GM19043 (cell line): ENCODE data around the gene CDKN2B-AS1.

ENCODE experiments used
- ATAC-seq: cut with Tn5 transposase; IDR thresholded peaks from one replicate; pipeline ENCODE4 v1.9.1; 2021; ENCODE audit warnings: low read depth; ENCODE audit not compliant: unreplicated experiment

CDKN2B-AS1 gene

DNA sequence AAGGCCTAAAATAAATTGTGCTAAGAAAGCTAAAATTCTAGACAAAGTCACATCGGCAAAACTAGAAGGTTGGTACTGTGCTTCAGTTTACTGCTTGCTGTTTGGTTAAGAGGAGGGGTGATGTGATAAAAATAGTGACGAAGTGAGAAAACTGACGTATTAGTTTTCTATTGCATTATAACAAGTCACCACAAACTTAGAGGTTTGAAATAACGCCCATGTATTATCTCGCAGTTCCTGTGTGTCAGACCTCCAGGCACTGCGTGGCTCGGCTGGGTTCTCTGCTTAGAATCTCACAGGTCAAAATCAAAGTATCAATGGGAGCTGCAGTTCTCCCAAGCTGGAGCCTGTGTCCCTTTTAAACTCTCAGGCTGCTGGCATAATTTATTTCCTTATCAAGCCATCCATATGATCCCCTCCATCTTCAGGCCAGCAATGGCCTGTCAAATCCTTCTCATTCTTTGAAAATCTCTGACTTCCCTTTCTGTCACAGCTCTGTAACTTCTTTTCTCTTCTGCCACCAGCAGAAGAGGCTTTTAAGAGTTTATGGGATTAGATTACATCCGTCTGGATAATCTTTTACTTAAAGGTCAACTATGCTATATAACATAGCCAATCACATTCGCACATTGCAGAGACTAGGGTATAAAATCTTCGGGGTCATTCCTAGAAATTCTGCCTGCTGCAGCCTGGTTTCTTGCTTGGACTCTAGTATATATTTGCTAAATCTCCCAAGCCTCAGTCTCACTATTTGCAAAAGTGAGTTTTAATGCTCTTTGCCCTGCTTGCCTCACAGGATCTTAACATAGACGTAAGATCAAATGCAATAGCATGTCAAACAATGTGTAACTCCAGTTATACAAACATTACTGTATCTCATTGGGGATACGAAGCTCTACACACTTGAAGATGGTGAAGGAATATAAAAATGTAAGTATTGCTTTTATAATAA, 118.6 kb downstream of the CDKN2B-AS1 start:
- ATAC-seq: no peak

DNA sequence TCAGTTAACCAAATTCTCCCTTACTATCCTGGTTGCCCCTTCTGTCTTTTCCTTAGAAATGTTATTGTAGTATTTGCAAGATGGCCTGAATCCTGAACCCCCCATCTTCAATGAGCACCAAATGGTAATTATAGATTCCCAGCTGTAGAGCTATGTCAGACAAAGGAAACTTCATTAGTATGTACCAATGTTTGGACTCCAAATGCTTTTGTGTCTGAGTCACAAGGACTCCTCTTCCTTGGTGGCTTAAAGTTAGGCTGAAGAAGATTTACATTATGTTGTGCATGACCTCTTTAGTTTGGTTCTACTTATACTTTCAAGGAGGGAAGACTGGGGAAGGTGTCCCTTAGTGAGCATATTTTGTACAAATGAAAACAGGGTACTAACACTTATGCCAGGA, 120.4 kb downstream of the CDKN2B-AS1 start:
- no peak for ATAC-seq

DNA sequence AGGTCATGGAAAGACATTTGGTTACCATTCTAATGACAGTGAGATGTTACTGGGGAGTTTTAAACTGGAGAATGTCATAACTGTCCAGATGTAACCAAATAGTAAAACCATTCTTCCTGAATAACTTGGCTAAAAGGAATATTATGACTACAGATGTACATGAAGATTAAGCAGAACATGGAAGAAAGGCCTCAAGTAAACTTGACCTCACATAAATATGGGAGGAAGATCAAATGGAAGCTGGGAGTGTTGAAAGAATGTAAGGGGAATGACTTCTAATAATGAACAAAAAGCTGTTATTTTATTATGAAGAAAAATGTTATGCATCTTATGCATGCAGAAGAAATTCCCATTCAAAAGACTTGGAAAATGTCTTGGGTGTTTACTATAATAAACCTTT, 122.2 kb downstream of the CDKN2B-AS1 start:
- no peak for ATAC-seq

DNA sequence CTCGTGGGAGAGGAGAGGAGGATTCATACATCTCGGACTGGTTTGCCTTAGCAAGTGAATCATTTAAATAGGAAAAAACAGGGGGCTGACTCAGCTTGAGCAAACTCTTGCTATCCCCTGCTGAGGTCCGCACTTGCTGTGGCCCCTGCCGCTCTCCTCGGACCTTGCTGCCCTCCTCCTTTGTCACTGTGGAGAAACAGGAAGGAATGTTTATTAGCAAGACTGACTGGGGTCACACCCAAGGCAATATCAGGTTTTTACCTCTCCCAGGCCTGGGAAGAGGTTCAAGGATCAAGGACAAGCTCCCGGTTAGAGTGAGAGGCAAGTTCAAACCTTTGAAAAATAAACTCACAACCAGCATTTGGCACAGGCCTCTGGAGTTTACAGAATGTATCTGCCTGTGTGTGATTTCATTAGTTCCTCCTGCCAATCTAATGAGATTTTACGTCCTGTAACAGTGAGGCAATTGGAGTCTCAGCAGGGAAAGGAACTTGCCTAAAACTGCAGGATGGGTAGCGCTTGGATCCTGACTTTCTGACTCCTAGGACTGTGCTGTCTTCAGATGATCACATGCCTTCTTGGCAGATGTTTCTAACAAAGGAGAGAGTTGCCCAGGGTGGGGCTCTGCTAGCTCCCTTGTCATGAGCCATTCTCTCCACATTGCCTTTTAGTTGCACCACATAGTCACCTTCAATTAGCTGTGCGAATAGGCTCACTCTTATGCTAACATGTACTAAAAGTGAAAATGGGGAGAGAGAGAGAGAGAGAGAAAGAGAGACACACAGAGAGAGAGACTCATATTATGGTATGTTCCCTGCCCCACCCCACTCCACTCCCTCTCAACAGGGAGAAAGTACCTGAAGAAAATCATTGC, 123.2 kb downstream of the CDKN2B-AS1 start:
- ATAC-seq: no peak

DNA sequence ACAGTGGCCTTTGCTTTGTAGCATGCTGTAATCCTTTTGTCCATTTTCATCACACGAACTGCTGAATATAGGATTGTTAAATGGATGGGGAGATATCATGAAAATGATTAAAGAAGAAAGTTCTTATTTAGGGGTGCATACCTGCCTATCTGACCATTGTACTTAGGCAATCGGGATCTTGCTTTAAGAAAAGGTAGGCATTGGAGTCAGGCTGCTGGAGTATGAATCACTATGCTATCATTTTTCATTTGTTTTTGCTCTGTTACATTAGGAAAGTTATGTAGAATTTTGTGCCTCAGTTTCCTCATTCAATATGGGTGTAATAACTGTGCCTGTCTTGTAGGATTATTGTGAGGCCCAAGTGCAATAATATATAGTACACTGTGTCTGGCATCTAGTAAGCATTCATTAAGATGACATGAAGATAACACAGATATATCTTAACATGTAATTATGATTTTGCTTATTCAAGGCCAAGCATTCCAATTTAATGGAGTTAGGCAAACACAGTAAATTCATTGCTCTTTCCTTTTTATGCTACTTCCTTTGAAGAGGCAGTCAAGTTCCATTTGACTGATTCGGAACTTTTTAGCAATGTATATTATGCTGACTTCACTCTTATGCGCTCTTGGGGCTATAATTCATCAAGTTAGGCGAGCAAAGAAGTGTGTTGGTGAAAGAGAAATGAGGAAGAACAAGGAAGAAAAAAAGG, 124.4 kb downstream of the CDKN2B-AS1 start:
- ATAC-seq: no peak

DNA sequence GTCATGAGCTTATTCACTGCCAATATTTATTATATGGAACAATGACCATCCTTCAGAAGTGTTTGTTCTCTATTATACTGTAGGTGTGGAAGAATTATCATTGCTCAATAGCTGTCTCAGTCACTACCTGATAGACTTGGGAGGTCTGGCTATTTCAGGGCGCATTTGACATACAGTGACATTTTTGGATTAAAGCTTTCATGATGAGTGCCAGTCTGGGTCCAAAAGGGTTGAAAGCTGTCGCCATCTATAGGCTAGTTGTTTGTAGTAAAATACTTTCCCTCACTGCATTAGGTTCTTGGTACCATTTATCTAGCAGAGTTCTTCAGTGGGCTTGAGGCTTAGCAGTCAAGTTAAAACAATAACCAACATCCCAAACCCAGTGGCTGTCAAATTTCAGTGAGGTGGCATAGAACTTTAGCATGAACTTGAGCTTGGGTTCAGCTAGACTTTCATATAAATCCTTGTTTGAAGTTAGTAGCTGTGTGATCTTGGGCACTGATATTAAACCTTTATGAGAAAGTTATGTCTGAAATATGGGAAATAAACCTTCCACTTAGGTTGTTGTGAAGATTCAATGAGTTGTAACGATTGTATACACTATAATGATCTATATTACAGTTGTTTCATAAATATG, 125.0 kb downstream of the CDKN2B-AS1 start:
- no peak for ATAC-seq

DNA sequence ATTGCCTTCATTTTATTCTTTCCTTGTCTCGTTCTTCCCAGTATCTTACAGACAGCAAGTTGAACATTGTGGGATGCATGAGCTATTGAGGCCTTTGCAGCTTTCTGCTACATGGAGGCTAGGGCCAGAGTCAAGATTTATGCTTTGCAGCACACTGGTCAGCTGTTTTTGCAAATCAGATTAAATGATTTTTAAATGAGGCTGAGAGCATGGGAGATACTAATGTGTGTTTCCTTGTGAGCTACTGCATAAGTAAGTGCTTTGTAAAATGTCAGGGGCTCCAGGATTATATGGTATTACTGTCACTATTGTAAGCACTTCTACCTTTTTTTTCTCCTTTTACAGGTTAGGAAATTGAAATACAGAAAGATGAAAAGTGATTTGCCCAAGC, 125.6 kb downstream of the CDKN2B-AS1 start:
- no peak for ATAC-seq

DNA sequence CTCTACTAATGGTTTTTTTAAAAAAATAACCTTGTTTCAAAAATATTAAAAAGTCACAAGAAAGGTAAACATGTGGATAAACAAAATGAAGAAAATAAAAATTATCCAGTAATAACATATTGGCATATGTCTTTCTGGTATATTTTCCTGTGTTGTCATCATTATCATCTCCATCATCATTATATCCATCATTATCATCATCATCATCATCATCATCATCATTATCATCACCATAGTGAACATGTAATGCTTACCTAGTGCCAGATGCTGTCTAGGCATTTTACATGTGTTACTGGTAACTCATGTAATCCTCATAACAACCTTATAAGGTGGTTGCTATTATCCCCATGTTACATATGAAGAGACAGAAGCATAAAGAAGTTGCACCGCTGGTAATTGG, 126.0 kb downstream of the CDKN2B-AS1 start:
- no peak for ATAC-seq

DNA sequence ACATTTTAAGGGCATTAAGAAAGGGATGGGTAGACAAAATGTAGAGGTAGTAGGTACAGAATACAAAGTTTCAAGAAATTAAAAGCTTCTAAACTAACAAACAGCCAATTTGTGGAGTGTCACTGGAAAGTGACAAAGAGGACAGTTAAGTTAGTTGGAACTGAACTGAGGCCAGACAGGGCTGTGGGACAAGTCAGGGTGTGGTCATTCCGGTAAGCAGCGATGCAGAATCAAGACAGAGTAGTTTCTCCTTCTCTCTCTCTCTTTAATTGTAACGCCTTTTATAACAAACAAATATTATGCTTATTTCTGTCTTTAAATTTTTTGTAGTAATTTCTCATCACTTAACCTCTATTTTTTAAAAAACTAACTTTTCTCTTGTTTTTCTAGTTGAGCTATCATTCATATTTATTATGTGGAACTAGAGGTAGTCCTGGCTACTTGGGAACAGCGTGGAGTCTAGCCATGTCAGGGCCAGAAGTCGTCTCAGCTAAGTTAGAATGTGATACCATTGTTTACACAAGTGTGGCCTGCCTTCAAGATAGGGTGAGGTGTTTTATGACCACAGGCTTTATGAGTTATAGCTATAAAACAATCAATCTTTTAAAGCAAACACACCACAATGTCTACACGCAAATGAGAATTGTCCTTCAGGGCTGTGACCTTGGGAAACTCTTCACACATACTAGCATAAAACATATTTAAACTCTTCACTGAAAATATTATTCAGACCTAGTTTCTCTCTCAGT, 129.8 kb downstream of the CDKN2B-AS1 start:
- no peak for ATAC-seq

DNA sequence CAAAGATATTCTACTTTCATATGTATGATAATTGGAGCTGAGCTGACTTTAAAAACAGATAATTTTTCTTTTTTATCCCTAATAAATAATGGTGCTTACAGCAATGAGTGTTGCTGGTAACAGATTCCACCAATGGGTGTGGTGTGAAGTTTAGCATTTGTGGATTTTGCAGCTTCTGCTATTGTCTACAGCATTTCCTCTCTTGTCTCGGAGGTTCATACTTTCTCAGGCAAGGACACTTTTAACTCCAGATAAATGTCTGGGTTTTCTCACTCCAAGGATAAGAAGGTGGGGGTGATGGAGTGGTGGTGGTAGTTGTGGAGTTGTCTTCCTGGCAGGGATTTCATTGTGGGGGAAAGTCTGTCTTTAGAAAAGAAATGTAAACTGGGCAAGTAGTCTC, 134.5 kb downstream of the CDKN2B-AS1 start:
- ATAC-seq: no peak

DNA sequence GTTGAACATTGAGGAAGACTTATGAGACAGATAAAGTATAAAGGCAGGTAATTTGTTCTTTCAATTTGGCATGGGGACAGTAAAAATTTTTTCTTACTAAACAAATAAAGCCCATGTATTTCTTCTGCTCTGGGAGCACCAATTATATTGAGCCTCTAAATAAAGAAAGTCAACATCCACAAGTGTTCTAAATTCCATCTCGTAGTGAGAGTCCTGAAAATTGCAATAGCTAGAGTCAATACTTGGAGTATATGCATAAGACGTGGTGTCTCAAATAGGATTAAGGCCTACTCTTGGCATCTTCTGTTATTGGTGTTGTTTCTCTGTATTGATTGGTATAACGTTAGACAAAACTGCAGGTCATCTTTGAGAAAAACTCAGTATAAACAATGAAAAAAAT, 135.0 kb downstream of the CDKN2B-AS1 start:
- no peak for ATAC-seq

DNA sequence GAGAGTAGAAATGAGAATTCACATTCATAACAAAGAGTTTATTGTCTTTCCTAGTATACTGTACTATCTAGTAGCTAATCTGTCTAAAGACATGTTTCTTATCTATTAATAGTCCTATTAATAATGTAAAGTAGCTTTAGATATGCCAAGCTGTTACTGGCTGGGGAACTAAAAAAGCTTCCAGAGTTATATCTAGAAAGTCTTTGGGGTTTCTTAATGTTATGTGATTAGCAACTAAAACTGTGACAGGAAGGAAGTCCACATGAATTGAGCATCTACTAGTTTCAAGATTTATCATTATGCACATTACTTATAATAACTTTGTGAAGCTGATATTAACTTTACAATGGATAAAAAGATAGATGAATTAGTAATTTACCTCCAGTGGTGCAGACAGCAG, 137.2 kb downstream of the CDKN2B-AS1 start:
- no peak for ATAC-seq

DNA sequence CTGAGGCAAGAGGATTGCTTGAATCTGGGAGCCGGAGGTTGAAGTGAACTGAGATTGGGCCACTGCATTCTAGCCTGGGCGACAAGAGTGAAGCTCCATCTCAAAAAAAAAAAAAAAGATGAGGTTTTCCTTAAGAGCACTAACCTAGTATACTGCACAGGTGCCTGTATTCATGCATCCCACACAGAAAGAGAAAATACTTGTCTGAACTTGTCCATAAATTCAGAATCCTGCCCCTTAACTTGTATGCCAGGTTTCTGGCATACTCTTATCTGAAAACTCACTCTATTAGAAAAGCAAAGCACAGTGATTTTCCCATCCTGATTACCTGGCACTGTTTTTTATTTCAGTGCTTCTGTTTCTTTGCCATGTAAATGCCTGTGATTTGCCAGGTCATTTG, 139.8 kb downstream of the CDKN2B-AS1 start:
- ATAC-seq: no peak

DNA sequence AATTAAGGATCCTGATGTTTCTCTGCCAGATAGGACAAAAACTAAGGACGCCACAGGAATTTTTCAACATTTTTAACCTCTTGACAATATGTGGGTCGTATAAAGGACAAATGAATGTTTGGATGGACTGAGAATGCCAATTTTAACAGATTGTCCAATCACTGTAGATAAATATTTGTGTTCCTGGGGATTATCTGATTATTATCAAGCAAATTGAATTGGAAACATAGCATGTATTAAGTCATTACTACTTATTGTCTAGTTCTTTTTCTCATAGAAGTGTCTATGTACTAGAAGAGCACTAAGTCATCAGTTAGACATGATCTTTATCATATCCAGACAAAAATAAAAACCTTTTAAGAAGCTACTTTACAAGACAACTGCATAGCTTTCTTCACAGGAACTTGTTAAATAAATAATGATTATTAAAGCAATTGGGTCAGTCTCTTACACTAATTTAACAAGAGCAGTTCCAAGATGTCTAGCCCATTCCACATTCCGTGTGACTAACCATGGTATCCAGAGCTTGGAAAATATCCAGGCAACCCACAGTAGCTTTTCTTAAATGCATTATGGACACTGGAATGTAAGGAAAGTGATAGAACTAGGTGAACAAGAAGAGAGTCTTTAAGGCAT, 142.0 kb downstream of the CDKN2B-AS1 start:
- ATAC-seq: no peak

DNA sequence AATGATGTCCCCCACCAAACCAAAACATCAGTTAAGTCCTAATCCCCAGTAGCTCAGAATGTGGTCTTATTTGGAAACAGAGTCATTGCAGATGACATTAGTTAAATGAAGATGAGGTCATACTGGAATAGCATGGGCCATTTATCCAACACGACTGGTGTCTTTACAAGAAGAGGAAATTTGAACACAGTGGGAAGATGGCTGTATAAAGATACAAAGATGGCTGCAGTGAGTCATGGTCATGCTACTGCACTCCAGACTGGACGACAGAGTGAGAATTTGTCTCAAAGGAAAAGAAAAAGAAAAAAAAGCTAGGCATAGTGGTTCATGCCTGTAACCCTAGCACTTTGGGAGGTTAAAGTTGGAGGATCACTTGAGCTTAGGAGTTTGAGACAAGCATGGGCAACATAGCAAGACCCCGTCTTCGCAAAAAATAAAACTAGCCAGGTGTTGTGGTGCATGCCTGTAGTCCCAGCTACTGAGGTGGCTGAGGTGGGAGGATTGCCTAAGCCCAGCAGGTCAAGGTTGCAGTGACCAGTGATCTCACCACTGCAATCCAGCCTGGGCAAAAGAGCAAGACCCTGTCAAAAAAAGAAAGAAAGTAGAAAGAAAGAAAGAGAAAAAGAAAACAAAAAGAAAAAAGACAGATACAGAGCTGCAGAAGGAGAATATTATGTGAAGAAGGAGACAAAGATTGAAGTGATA, 144.5 kb downstream of the CDKN2B-AS1 start:
- no peak for ATAC-seq

DNA sequence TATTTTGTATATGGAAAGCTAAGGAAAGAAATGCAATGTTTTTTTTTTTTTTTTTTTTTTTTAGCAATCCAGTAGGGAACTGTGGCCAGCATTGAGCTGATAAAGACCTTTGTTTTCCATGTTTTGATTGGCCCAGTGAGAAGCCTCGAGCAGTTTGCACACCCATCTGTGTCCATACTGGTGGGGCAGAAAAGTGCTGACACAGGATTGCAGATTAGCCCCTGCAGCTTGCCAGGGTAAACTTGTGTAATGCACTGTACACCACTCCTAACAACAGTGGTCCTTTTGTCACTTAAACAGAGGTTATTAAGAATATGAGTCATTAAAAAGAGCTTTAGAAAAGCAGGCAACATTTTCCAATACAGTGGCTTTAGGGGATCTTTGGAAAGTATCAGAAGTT, 147.3 kb downstream of the CDKN2B-AS1 start:
- ATAC-seq: no peak

DNA sequence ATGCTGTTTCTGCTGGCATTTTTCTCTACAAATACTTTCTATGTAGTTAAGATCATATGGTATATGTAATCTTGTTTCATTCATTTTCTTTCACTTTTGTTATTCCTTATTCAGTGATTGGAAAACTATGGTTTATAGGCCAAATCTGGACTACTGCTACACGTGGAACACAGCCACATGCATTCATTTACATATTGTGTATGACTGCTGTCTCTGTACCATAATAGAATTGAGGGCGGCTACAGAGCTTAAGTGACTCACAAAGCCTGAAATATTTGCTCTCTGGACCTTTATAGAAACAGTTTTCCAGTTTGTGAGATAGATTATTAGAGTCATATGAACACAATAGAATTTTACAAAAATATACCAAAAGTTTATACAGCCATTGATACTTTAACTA, 148.1 kb downstream of the CDKN2B-AS1 start:
- no peak for ATAC-seq

DNA sequence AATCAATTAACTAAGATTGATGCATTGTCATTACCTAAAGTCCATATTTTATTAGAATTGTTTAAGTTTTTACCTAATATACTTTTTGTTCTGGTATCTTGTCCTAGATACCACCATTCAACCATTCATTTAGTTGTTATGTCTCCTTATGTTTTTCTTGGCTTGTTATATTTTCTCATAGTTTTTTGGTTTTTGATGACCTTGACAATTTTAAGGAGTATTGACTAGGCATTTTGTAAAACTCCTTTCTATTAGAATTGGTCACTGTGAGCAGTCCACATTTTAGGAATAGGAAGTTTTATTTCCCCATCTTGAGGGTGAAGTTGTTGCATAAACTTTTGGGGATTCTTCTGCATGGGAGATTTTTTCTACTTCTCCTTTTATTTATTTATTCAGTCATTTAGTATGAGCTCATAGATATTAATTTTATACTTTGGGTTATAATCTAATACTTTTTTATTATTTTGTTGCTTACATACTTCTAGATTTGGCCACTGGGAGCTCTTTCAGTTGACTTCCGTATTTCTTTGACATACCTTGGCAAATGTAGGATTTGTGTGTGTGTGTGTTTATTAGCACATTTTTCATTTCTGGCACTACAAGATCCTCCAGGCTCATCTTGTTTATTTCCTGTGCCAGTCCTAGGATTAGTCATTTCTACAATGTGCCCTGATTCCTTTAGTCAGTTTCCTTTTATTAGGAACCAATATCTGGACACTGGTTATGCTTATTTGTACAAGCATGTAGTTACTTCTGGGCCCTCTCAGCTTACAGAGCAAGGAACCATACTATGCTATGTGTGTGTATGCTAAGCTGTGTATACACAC, 149.4 kb downstream of the CDKN2B-AS1 start:
- ATAC-seq: no peak
